Liver (tissue), 9 donors: ENCODE data around the gene CUL1. TPM values are rescaled to one million over a fixed set of nuclear protein-coding genes. Genes with fewer than 3 reads are reported as not detected.
A peak's percentile ranks its signal among the peaks of the same experiment; 100 is the strongest.
"Not testable (repeated sequence)": the region's sequence is repeated elsewhere in the genome, so short reads cannot be mapped to it uniquely, and the experiment has no call there.

Experiments
- DNase-seq: peaks from one replicate; pipeline ENCODE4 v3.0.0-alpha.2; 2017; ENCODE audit warnings: low spot score
- H3K27ac ChIP-seq, 2 donors: one replicate each; pipeline ENCODE4 v1.7.0; 2013; ENCODE audit warnings: inconsistent platforms in 2 of 2, low read length in 2 of 2, control low read depth in 1 of 2, low read depth in 1 of 2, mild to moderate bottlenecking in 1 of 2
- H3K27me3 ChIP-seq, 4 donors: one replicate each; pipeline versions ENCODE4 v1.6.1 to v1.7.0; 2013; ENCODE audit warnings: low read length in 3 of 4, inconsistent platforms in 1 of 4, mild to moderate bottlenecking in 1 of 4, moderate library complexity in 1 of 4; ENCODE audit not compliant: control insufficient read depth in 4 of 4, insufficient read depth in 4 of 4
- H3K36me3 ChIP-seq, 4 donors: one replicate each; pipeline versions ENCODE4 v1.6.1 to v1.7.0; 2013; ENCODE audit warnings: low read length in 3 of 4, mild to moderate bottlenecking in 3 of 4, low read depth in 1 of 4, moderate library complexity in 1 of 4; ENCODE audit not compliant: control insufficient read depth in 4 of 4, insufficient read depth in 3 of 4
- H3K4me1 ChIP-seq, 4 donors: one replicate each; pipeline versions ENCODE4 v1.6.1 to v1.7.0; 2013; ENCODE audit warnings: low read length in 3 of 4, mild to moderate bottlenecking in 3 of 4, moderate library complexity in 1 of 4; ENCODE audit not compliant: control insufficient read depth in 4 of 4, insufficient read depth in 4 of 4
- H3K4me3 ChIP-seq, 3 donors: one replicate each; pipeline versions ENCODE4 v1.6.1 to v1.7.0; 2013; ENCODE audit warnings: low read length in 3 of 3, control low read depth in 1 of 3, low read depth in 1 of 3, mild to moderate bottlenecking in 1 of 3
- H3K9ac ChIP-seq, 2 donors: one replicate each; pipeline ENCODE4 v1.7.0; 2013; ENCODE audit warnings: low read length in 2 of 2, mild to moderate bottlenecking in 2 of 2, moderate library complexity in 2 of 2, control low read depth in 1 of 2, low read depth in 1 of 2
- H3K9me3 ChIP-seq, 4 donors: one replicate each; pipeline versions ENCODE4 v1.6.1 to v1.7.0; 2013; ENCODE audit warnings: low read length in 3 of 4; ENCODE audit not compliant: control insufficient read depth in 4 of 4
- ATF3 ChIP-seq: IDR thresholded peaks from 2 replicates; pipeline ENCODE4 v1.6.1; 2016; ENCODE audit warnings: antibody characterized with exemption
- CTCF ChIP-seq: fragments of 150-350 bp; IDR thresholded peaks from 2 replicates; pipeline ENCODE4 v1.5.1; 2017; ENCODE audit warnings: improper control_type of control experiment, low read depth, low read length; ENCODE audit not compliant: missing input control
- FOXA1 ChIP-seq: IDR thresholded peaks from 2 replicates; pipeline ENCODE4 v1.6.1; 2016; ENCODE audit warnings: antibody characterized with exemption
- FOXA2 ChIP-seq: IDR thresholded peaks from 2 replicates; pipeline ENCODE4 v1.6.1; 2016; ENCODE audit warnings: antibody characterized with exemption
- JUND ChIP-seq, 2 donors: IDR thresholded peaks; 2 replicates each; pipeline ENCODE4 v1.6.1; 2016; ENCODE audit warnings: antibody characterized with exemption in 2 of 2
- NR2F2 ChIP-seq: IDR thresholded peaks from 2 replicates; pipeline ENCODE4 v1.6.1; 2016; ENCODE audit warnings: antibody characterized with exemption
- RAD21 ChIP-seq, 2 donors: IDR thresholded peaks; 2 replicates each; pipeline ENCODE4 v1.6.1; 2016; ENCODE audit warnings: antibody characterized with exemption in 2 of 2, mild to moderate bottlenecking in 2 of 2
- REST ChIP-seq: IDR thresholded peaks from 2 replicates; pipeline ENCODE4 v1.6.1; 2016; ENCODE audit warnings: antibody characterized with exemption, mild to moderate bottlenecking
- RXRA ChIP-seq, 2 donors: IDR thresholded peaks; 2 replicates each; pipeline ENCODE4 v1.6.1; 2017 to 2018; ENCODE audit warnings: antibody characterized with exemption in 2 of 2, mild to moderate bottlenecking in 1 of 2
- SP1 ChIP-seq: IDR thresholded peaks from 2 replicates; pipeline ENCODE4 v1.6.1; 2018; ENCODE audit warnings: antibody characterized with exemption, mild to moderate bottlenecking
- TAF1 ChIP-seq: conservative IDR thresholded peaks from 2 replicates; pipeline ENCODE4 v1.6.1; 2016; ENCODE audit warnings: antibody characterized with exemption, mild to moderate bottlenecking
- YY1 ChIP-seq: IDR thresholded peaks from 2 replicates; pipeline ENCODE4 v1.6.1; 2016; ENCODE audit warnings: antibody characterized with exemption, mild to moderate bottlenecking
- ZBTB33 ChIP-seq: IDR thresholded peaks from 2 replicates; pipeline ENCODE4 v1.6.1; 2016; ENCODE audit warnings: antibody characterized with exemption
- WGBS: extraction: QIAGEN DNeasy Blood & Tissue Kit; methylation state at CpG from one replicate; pipeline ENCODE4 v1.1.7; 2013; 5-methylcytosine and 5-hydroxymethylcytosine counted together
- polyA plus RNA-seq, 2 donors: library from polyadenylated mRNA; stranded (reverse) in 1 of 2; unstranded in 1 of 2; fragments of 200-250 nt in 1 of 2; fragments of >200 nt in 1 of 2; fragmentation: Nextera tagmentation in 1 of 2; extraction: Ambion mirVana in 1 of 2; gene quantifications; one replicate each; pipeline versions ENCODE4 v1.2.1 to v1.2.3, GENCODE V29; 2013 to 2015
- total RNA-seq, 2 donors: library from RNA; depleted of rRNA; stranded (reverse); fragments of >200 nt; gene quantifications; one replicate each; pipeline ENCODE4 v1.2.3, GENCODE V29; 2014
- TF ChIP-seq, protein P1 (sequence below): IDR thresholded peaks from 2 replicates; pipeline ENCODE4 v1.6.1; 2016; ENCODE audit warnings: antibody characterized with exemption
- donor health status: healthy.
- donor health status: healthy.
- donor health status: healthy.
- donor health status: healthy.
- donor health status: healthy.

Gene CUL1
- total and polyA plus RNA-seq, 4 donors: 21.7 to 56.7 (median 26.7) TPM

GRCh38 chr7:148701414-148701813 is 2.7 kb downstream of the CUL1 start:
- Histone ChIP-seq H3K27ac (no peak overlapping the region), H3K36me3 (no peaks in the 10 kb centered on the region), H3K9ac (no peak overlapping the region), H3K9me3 (no peaks in the 10 kb centered on the region), H3K4me1 (peaks cover 2 to 48% (median 30%) of the 10 kb centered on the region in 4 donors), H3K27me3 (no peaks in the 10 kb centered on the region), H3K4me3 (peak overlapping the region in 1 of 3 donors; percentile 98)
- no peak for TF ChIP-seq ATF3
- TF ChIP-seq FOXA1: no peak
- no peak for TF ChIP-seq TAF1
- no peak for TF ChIP-seq RXRA (IDR thresholded peaks at IDR 0.05)
- TF ChIP-seq JUND (IDR thresholded peaks at IDR 0.05): no peak
- TF ChIP-seq ZBTB33: no peak
- TF ChIP-seq RAD21 (IDR thresholded peaks at IDR 0.05): no peak
- no peak for TF ChIP-seq FOXA2
- 42% methylated on average over 1 of the region's 1 CpG for WGBS
- no peak for DNase-seq

- DNase-seq: no peak
- Histone ChIP-seq H3K4me1 (peaks cover 2 to 47% (median 26%) of the 10 kb centered on the region in 4 donors), H3K4me3 (no peak overlapping the region), H3K27ac (no peak overlapping the region), H3K27me3 (no peaks in the 10 kb centered on the region), H3K9ac (no peak overlapping the region), H3K36me3 (no peaks in the 10 kb centered on the region), H3K9me3 (no peaks in the 10 kb centered on the region)
- WGBS: 92% methylated on average over 11 of the region's 11 CpGs
- no peak for TF ChIP-seq NR2F2
- TF ChIP-seq REST: no peak
- TF ChIP-seq CTCF: no peak
- no peak for TF ChIP-seq SP1
- TF ChIP-seq, protein P1, sequence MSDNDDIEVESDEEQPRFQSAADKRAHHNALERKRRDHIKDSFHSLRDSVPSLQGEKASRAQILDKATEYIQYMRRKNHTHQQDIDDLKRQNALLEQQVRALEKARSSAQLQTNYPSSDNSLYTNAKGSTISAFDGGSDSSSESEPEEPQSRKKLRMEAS: no peak
- no peak for TF ChIP-seq YY1
Measured at GRCh38 chr7:148702876-148703670, 4.4 kb downstream of the CUL1 start.

GRCh38 chr7:148703671-148703962 is 4.9 kb downstream of the CUL1 start:
- DNase-seq, H3K27me3 ChIP-seq, H3K9ac ChIP-seq, H3K4me3 ChIP-seq, H3K36me3 ChIP-seq, H3K9me3 ChIP-seq, H3K27ac ChIP-seq: not testable (repeated sequence)
- peaks cover 2 to 51% (median 29%) of the 10 kb centered on the region in 4 donors for H3K4me1 ChIP-seq
- 95% methylated on average over 8 of the region's 8 CpGs for WGBS
